ENCODE results near the gene STEAP3.

The STEAP3 gene

DNA sequence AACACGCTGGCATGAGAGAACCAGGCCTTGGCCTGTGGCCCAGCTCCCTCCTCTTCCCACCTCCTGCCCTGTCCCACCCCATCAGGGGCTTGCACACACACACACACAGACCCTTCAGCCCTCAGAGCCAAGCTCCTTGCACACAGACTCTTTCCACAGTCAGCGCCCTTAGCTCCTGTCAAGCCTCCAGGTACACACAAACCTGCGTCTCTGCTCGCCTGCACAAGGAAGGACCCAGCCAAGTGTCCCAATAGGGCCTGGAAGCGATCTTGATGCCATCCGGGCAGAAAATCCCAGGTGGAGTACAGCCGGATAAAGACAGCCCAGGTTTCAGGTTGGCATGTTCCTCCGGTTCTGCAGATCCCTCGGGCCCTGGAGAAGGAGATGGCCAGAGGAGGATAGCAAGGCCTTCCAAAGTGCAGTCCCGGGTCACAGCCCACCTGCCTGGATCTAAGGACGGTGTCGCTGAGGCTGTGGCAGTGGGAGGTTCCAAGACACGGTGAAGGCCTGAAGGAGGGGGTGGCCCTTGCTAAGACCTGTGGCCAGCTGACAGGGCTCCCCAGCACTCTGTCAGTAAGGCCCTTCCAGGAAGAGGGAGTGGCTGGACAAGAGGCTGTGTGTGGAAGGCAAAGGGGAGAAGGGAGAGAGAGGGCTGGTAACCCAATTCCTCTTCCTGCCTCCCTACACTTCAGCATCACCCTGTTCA is 18.5 kb upstream of the STEAP3 start:
- no peak overlapping the region for H2AFZ ChIP-seq (ENCODE audit: low read depth, low read length)
- H3K9me3 ChIP-seq (ENCODE audit: low read length): no peaks in the 10 kb centered on the region
- H3K27me3 ChIP-seq (ENCODE audit: insufficient read depth, low read length): peaks cover 27% of the 10 kb centered on the region
- no peaks in the 10 kb centered on the region for H3K36me3 ChIP-seq (ENCODE audit: insufficient read depth, low read length)
- H3K4me3 ChIP-seq (ENCODE audit: low read length): no peak overlapping the region
- no peaks in the 10 kb centered on the region for H3K4me1 ChIP-seq (ENCODE audit: insufficient read depth, low read length)

DNA sequence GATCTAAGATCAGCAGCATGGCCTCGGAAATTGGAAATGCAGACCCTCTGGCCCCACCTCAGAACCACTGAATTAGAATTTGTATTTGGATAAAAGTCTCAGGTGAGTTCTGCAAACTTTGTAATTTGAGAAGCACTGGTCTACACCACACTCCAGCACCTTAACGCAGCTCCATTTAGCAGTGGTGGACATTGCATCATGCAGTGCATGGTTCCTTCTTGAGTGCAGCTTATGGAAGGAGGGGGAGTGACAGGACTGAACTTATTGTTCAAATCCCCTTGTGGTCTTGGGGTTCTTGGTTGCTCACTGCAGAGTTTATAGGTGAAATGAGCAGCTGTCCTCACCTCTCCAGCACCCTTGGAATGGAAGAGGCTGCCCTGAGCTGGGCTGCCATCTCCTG is 17.4 kb upstream of the STEAP3 start:
- no peaks in the 10 kb centered on the region for H3K36me3 ChIP-seq (ENCODE audit: insufficient read depth, low read length)
- H3K4me1 ChIP-seq (ENCODE audit: insufficient read depth, low read length): no peaks in the 10 kb centered on the region

DNA sequence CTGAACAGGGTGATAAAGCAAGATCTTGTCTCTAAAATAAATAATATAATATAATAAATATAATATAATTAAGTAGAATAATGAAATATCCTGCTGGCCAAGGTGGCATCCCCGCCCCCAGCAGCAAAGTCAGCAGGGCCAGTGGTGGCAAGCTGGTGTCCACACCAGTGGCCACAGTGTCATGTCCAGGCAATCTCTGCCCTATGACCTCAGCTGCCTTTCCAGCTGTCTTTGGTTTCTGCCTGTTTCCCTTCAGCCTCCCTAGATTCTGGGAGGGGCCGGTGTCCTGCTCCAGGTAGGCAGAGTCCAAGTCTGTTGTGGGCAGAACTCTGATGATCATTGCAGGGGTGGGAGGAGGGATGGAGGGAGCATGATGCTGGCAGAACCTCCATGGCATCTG is 16.2 kb upstream of the STEAP3 start:
- Histone ChIP-seq H3K27me3 (ENCODE audit: insufficient read depth, low read length) (peaks cover 22% of the 10 kb centered on the region), H3K4me3 (ENCODE audit: low read length) (no peak overlapping the region), H3K4me1 (ENCODE audit: insufficient read depth, low read length) (no peaks in the 10 kb centered on the region), H3K9me3 (ENCODE audit: low read length) (no peaks in the 10 kb centered on the region), H2AFZ (ENCODE audit: low read depth, low read length) (no peak overlapping the region), H3K36me3 (ENCODE audit: insufficient read depth, low read length) (no peaks in the 10 kb centered on the region)

More for the DNA sequence above, 17.4 kb upstream of the STEAP3 start:
- no peaks in the 10 kb centered on the region for H3K9me3 ChIP-seq (ENCODE audit: low read length)
- no peak overlapping the region for H2AFZ ChIP-seq (ENCODE audit: low read depth, low read length)
- H3K4me3 ChIP-seq (ENCODE audit: low read length): no peak overlapping the region
- H3K27me3 ChIP-seq (ENCODE audit: insufficient read depth, low read length): peaks cover 22% of the 10 kb centered on the region

DNA sequence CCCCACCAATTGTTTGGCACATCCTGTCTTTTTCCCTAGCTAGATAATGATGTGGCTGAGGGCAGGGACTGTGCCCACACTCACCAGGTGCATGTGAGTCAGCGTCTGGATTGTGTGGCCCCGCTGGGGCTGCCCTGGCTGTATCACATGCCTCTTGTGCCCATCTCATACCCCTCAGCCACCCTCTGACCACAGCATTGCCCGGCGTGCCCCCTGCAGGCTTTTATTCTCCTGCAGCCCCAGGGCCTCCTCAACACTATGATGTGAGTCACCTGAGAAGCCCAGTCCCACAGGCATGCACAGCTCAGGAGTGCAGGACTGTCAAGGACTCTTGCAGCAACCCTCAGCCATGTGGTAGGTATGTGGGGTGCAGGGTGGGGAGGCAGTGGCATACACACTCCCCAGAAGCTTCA is 14.8 kb upstream of the STEAP3 start:
- no peaks in the 10 kb centered on the region for H3K4me1 ChIP-seq (ENCODE audit: insufficient read depth, low read length)

DNA sequence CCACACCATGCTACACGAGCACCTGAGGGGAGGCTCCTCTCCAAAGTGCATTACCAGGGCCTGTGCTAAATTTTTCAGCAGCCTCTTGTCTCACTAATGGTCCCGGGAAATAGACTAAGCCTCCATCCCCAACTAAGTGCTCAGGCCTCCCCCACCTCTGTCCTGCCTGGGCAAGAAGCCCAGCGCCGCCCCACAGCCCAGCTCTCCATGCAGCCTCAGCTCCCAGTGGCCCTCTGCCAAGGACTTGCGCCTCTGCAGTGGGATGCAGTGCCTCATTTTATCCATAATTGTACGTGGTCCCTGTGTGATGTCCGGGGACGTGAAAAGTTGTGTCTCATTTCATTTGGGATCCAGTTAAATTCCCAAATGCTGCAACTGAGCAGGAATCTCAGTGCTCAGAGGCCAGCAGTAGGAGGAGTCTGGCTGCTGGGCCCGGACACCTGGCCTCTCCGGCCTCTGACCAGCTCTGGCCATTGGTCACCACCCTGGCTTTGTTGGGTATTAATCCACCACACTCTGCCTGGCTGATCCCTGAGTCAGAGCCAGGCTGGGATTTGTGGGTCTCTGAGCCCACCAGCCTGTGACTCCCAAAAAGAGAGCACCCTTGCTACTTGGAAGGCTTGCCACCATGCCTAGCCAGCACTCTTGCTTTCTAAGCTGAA is 11.4 kb upstream of the STEAP3 start:
- Histone ChIP-seq H3K4me1 (ENCODE audit: insufficient read depth, low read length) (no peaks in the 10 kb centered on the region), H3K36me3 (ENCODE audit: insufficient read depth, low read length) (no peaks in the 10 kb centered on the region), H3K9me3 (ENCODE audit: low read length) (no peaks in the 10 kb centered on the region), H3K27me3 (ENCODE audit: insufficient read depth, low read length) (peaks cover 15% of the 10 kb centered on the region), H3K4me3 (ENCODE audit: low read length) (no peak overlapping the region), H2AFZ (ENCODE audit: low read depth, low read length) (no peak overlapping the region)

More for the DNA sequence above, 14.8 kb upstream of the STEAP3 start:
- no peaks in the 10 kb centered on the region for H3K36me3 ChIP-seq (ENCODE audit: insufficient read depth, low read length)
- no peak overlapping the region for H2AFZ ChIP-seq (ENCODE audit: low read depth, low read length)
- no peaks in the 10 kb centered on the region for H3K9me3 ChIP-seq (ENCODE audit: low read length)
- no peak overlapping the region for H3K4me3 ChIP-seq (ENCODE audit: low read length)
- H3K27me3 ChIP-seq (ENCODE audit: insufficient read depth, low read length): peaks cover 22% of the 10 kb centered on the region

DNA sequence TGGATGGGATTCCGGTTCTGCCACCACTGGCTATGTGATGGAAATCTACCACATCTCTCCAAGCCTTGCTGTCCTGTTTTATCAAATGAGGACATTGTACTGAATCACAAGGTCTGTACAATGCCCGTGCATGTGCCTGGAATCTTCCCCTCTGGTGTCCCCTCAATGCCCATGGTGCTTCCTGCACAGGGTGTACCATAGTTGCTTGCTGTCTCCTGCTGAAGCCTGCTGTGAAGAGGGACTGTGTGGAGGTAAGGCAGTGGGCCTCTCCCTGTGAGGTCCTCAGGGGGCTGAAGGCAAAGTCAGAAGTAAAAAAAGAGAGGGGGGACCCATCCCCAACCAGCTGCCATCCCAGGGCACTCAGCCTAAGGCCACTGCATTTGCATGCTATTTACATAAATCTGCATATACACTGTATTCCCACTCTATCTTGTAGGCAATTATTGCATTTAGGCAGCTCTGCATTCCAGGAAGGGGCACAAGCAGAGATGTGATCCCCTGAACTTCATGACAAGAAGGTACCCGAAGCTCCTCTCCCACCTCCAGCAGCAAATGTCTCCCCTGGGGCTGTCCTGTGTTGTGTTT is 9.1 kb upstream of the STEAP3 start:
- no peak overlapping the region for H2AFZ ChIP-seq (ENCODE audit: low read depth, low read length)
- H3K27me3 ChIP-seq (ENCODE audit: insufficient read depth, low read length): peaks cover 8% of the 10 kb centered on the region
- H3K4me3 ChIP-seq (ENCODE audit: low read length): no peak overlapping the region
- no peaks in the 10 kb centered on the region for H3K4me1 ChIP-seq (ENCODE audit: insufficient read depth, low read length)
- H3K9me3 ChIP-seq (ENCODE audit: low read length): no peaks in the 10 kb centered on the region
- no peaks in the 10 kb centered on the region for H3K36me3 ChIP-seq (ENCODE audit: insufficient read depth, low read length)

DNA sequence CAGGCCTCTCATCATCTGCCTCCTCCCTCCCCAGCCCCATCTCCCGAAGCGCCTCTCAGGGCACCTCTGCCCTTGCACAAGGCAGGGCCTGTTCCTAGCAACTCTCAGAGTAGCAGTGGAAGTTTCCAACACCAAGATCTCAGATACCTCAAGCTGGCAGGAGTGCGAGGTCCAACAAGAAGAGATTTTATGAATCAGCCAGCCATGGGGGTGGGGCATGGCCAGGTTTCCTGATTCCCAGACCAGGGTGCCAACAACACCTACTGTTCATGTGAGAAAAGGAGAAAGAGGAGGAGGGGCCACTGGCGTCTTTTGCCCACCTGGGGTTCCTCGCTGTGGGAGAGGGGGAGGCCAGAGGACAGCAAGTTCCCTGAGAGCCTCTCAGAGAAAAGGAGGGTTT is 6.6 kb upstream of the STEAP3 start:
- Histone ChIP-seq H2AFZ (ENCODE audit: low read depth, low read length) (no peak overlapping the region), H3K9me3 (ENCODE audit: low read length) (no peaks in the 10 kb centered on the region), H3K27me3 (ENCODE audit: insufficient read depth, low read length) (peaks cover 20% of the 10 kb centered on the region), H3K36me3 (ENCODE audit: insufficient read depth, low read length) (no peaks in the 10 kb centered on the region), H3K4me3 (ENCODE audit: low read length) (no peak overlapping the region), H3K4me1 (ENCODE audit: insufficient read depth, low read length) (no peaks in the 10 kb centered on the region)

DNA sequence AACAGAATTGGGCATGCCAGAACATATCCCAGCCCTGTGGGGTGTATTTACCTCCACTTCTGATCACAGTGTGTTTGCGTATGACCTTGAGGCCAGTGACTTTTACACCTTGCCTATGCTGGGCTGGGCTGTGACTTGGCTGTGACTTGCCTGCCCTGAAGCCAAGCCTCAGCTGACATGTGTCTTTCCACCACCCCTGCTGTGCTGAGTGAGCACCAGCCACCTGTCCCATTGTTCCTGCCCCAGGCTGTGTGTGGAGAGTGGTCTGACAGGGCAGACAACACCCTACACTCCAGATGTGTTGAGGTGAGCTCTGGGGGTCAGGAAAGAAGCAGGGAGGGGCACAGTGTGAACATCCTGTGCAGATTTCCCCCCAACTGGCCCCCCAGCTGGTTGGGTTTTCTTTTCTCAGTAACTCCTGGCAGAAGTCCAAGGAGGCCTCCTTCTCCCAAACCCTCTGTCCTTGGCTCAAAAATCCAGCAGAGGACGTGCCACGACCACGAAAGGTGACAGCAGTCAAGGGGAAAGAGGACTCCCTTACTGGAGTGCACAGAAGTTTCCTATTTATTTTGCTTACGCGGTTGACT is 5.1 kb upstream of the STEAP3 start:
- no peaks in the 10 kb centered on the region for H3K9me3 ChIP-seq (ENCODE audit: low read length)
- H3K4me3 ChIP-seq (ENCODE audit: low read length): no peak overlapping the region
- H2AFZ ChIP-seq (ENCODE audit: low read depth, low read length): no peak overlapping the region
- peaks cover 35% of the 10 kb centered on the region for H3K27me3 ChIP-seq (ENCODE audit: insufficient read depth, low read length)
- H3K4me1 ChIP-seq (ENCODE audit: insufficient read depth, low read length): no peaks in the 10 kb centered on the region
- no peaks in the 10 kb centered on the region for H3K36me3 ChIP-seq (ENCODE audit: insufficient read depth, low read length)

DNA sequence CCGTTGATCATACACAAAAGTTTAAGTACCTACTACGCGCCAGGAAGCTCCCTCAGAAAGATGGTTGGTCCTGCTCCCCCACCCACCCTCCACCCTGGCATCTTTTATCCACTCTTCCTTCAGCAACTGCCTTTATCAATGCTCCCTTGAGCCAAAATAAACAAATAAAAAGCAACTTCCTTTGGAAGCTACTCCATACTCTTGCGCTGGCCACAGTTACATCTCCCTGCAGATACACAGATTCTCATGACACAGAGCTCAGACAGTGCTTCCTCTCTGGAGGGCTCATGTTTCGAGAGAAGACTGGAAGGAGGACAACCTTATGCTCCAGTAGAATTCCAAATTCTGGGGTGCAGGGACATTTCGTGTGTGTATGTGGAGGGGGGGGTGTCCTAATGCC is 3.8 kb upstream of the STEAP3 start:
- Histone ChIP-seq H3K9me3 (ENCODE audit: low read length) (no peaks in the 10 kb centered on the region), H2AFZ (ENCODE audit: low read depth, low read length) (no peak overlapping the region), H3K36me3 (ENCODE audit: insufficient read depth, low read length) (no peaks in the 10 kb centered on the region), H3K4me1 (ENCODE audit: insufficient read depth, low read length) (no peaks in the 10 kb centered on the region), H3K27me3 (ENCODE audit: insufficient read depth, low read length) (peaks cover 47% of the 10 kb centered on the region), H3K4me3 (ENCODE audit: low read length) (no peak overlapping the region)

DNA sequence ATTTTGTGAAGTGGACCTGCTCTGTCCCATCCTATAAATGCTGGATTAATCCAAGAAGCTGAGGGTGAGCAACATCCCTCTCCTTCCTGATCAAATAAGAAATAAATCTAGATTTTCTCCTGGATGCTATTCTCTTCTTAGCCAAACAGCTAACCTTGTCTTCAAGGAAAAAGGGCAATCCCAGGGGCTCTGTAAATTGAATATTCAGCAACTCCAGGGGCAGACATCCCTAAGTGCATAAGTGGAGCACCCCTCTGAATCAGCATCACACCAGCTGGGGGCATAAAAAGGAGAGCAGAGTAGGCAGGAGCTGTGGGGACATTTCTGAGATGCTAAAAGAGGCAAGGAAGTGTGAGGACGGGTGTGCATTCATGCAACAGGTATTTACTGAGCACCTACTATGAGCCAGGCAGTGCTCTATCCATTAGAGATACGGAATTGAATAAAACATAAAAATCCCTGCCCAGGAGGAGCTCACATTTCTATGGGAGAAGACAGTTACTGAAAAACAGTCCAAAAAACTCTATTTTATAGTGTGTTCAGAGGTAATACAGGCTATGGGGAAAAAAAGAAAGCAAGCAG is 2.8 kb upstream of the STEAP3 start:
- Histone ChIP-seq H3K36me3 (ENCODE audit: insufficient read depth, low read length) (no peaks in the 10 kb centered on the region), H3K9me3 (ENCODE audit: low read length) (no peaks in the 10 kb centered on the region), H3K4me1 (ENCODE audit: insufficient read depth, low read length) (no peaks in the 10 kb centered on the region), H3K27me3 (ENCODE audit: insufficient read depth, low read length) (peaks cover 56% of the 10 kb centered on the region), H2AFZ (ENCODE audit: low read depth, low read length) (no peak overlapping the region), H3K4me3 (ENCODE audit: low read length) (no peak overlapping the region)

DNA sequence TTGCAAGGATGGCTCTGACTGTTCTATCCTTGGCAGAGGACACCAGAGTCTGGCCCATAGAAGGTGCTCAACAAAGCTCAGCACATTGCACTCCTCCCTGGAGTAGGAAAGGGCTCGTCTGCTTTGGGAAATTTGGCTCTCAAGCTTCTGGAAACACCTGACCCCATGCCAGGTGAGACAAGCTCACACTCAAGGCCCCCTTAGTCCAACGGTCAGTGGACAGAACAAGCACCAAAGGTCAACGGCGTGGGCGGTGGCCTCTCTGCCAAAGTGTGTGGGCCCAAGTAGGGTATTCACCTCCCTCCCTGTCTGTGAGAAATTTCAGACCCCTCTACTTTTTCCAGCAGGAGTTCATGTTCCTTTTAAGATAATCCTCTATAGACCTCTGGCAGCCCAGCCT is 2.0 kb upstream of the STEAP3 start:
- Histone ChIP-seq H3K9me3 (ENCODE audit: low read length) (no peaks in the 10 kb centered on the region), H3K4me3 (ENCODE audit: low read length) (no peak overlapping the region), H3K36me3 (ENCODE audit: insufficient read depth, low read length) (no peaks in the 10 kb centered on the region), H2AFZ (ENCODE audit: low read depth, low read length) (no peak overlapping the region), H3K27me3 (ENCODE audit: insufficient read depth, low read length) (peaks cover 64% of the 10 kb centered on the region), H3K4me1 (ENCODE audit: insufficient read depth, low read length) (no peaks in the 10 kb centered on the region)

DNA sequence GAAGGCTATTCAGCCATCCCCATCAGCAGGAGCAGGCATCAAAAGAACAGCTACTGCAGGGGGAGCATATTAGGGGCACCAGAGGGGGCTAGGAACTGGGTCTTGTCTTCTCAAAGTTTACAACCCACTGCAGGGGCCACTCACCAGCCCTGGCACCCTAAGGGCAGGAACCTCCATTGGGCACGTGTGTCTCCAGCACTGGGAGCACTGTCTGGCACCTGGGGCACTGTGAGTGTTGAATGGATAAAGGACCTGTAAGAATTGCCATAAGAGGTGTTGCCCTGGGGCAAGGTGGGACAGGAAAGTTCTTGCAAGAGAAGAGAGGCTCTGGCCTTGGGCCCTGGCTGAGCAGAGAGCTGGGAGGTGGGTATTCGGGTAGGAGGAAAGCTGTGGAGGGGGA is 1.4 kb upstream of the STEAP3 start:
- H3K4me3 ChIP-seq (ENCODE audit: low read length): no peak overlapping the region
- no peaks in the 10 kb centered on the region for H3K4me1 ChIP-seq (ENCODE audit: insufficient read depth, low read length)
- no peak overlapping the region for H2AFZ ChIP-seq (ENCODE audit: low read depth, low read length)
- H3K9me3 ChIP-seq (ENCODE audit: low read length): no peaks in the 10 kb centered on the region
- peaks cover 66% of the 10 kb centered on the region for H3K27me3 ChIP-seq (ENCODE audit: insufficient read depth, low read length)
- H3K36me3 ChIP-seq (ENCODE audit: insufficient read depth, low read length): no peaks in the 10 kb centered on the region
